Activated CD8-positive, alpha-beta memory T cell treated with anti-CD3 and anti-CD28 coated beads, Interleukin-2, amount 50 U/mL, for 24 hours (primary cell): Measurements from ENCODE around the gene C1S.
"Not testable (repeated sequence)": the region's sequence is repeated elsewhere in the genome, so short reads cannot be mapped to it uniquely, and the experiment has no call there.

Source experiments
- DNase-seq: peaks from one replicate; pipeline ENCODE4 v3.0.0-alpha.2; 2020; ENCODE audit errors: extremely low read depth

Gene C1S

GRCh38 chr12:7046383-7047105 is 14.0 kb upstream of the C1S start:
- no peak for DNase-seq

GRCh38 chr12:7047306-7047705 is 13.2 kb upstream of the C1S start:
- no peak for DNase-seq

GRCh38 chr12:7049445-7049951 is 11.0 kb upstream of the C1S start:
- DNase-seq, result not testable (repeated sequence)

GRCh38 chr12:7049973-7050372 is 10.5 kb upstream of the C1S start:
- not testable (repeated sequence) for DNase-seq

GRCh38 chr12:7054925-7055324 is 5.6 kb upstream of the C1S start:
- no peak for DNase-seq

- not testable (repeated sequence) for DNase-seq
Measured at GRCh38 chr12:7055736-7056135, 4.8 kb upstream of the C1S start.

GRCh38 chr12:7058163-7058845 is 2.2 kb upstream of the C1S start:
- DNase-seq, result no peak

- no peak for DNase-seq
Measured at GRCh38 chr12:7058850-7059395, 1.6 kb upstream of the C1S start.

- no peak for DNase-seq
Measured at GRCh38 chr12:7059780-7060179, 738 bp upstream of the C1S start.

- DNase-seq, result no peak
Measured at GRCh38 chr12:7061138-7061537, 620 bp downstream of the C1S start.

- DNase-seq, result no peak
Measured at GRCh38 chr12:7061596-7061995, 1.1 kb downstream of the C1S start.

- no peak for DNase-seq
Measured at GRCh38 chr12:7064516-7064915, 4.0 kb downstream of the C1S start.

GRCh38 chr12:7065073-7065623 is 4.6 kb downstream of the C1S start:
- no peak for DNase-seq

GRCh38 chr12:7066596-7066995 is 6.1 kb downstream of the C1S start:
- no peak for DNase-seq

GRCh38 chr12:7067096-7067495 is 6.6 kb downstream of the C1S start:
- DNase-seq, result no peak

GRCh38 chr12:7068240-7068993 is 7.9 kb downstream of the C1S start:
- no peak for DNase-seq

- DNase-seq, result no peak
Measured at GRCh38 chr12:7068994-7069346, 8.5 kb downstream of the C1S start.

GRCh38 chr12:7069386-7069785 is 8.9 kb downstream of the C1S start:
- DNase-seq, result no peak

GRCh38 chr12:7072035-7072434 is 11.5 kb downstream of the C1S start:
- no peak for DNase-seq

GRCh38 chr12:7072554-7072953 is 12.0 kb downstream of the C1S start:
- DNase-seq, result no peak

GRCh38 chr12:7073946-7074345 is 13.4 kb downstream of the C1S start:
- DNase-seq, result no peak

GRCh38 chr12:7075518-7075917 is 15.0 kb downstream of the C1S start:
- DNase-seq, result no peak
